OCI-LY3 (cell line): Measurements from ENCODE around the gene TSPEAR.

Experiments used
- CTCF ChIP-seq: fragments of 200-600, 300-600 bp; sonication (generic); IDR thresholded peaks from 2 replicates; pipeline ENCODE4 v1.5.1; 2014; ENCODE audit warnings: antibody characterized with exemption, low read length, low read depth
- EZH2phosphoT487 ChIP-seq: fragments of 200-600 bp; shearing (Covaris generic); IDR thresholded peaks from 2 replicates; pipeline ENCODE4 v1.6.1; 2018; ENCODE audit warnings: antibody characterized with exemption, mixed run types, low read depth

GRCh38 chr21:44667612-44668011 lies 43.8 kb downstream of the TSPEAR start:
- TF ChIP-seq CTCF (no peak), EZH2phosphoT487 (no peak)
